GM12873 (cell line): ENCODE measurements around the gene CD300LB.

Source experiments
- CTCF ChIP-seq: IDR thresholded peaks from 2 replicates; pipeline ENCODE4 v1.5.1; 2012; ENCODE audit warnings: low read depth, mild to moderate bottlenecking, moderate library complexity, low read length, control low read depth; ENCODE audit not compliant: insufficient read depth; ENCODE audit errors: missing control alignments

Gene CD300LB

GRCh38 chr17:74515941-74516340, 15.3 kb downstream of the CD300LB start:
- TF ChIP-seq CTCF = no peak

- no peak for TF ChIP-seq CTCF
Measured at GRCh38 chr17:74514632-74515334, 16.5 kb downstream of the CD300LB start.

GRCh38 chr17:74513987-74514631, 17.2 kb downstream of the CD300LB start:
- no peak for TF ChIP-seq CTCF

- no peak for TF ChIP-seq CTCF
Measured at GRCh38 chr17:74512624-74513091, 18.6 kb downstream of the CD300LB start.

- TF ChIP-seq CTCF = no peak
Measured at GRCh38 chr17:74512036-74512435, 19.2 kb downstream of the CD300LB start.

GRCh38 chr17:74508156-74508555, 23.1 kb downstream of the CD300LB start:
- no peak for TF ChIP-seq CTCF

GRCh38 chr17:74502861-74503260, 28.4 kb downstream of the CD300LB start:
- no peak for TF ChIP-seq CTCF
